Gastroesophageal sphincter (tissue), 4 donors: ENCODE measurements around the gene PGBD5. TPM values are rescaled to one million over a fixed set of nuclear protein-coding genes. Genes with fewer than 3 reads are reported as not detected.

Source experiments
- ATAC-seq: fragments of 150-250 bp; one replicate; pipeline ENCODE4 v1.9.1; 2016; ENCODE audit warnings: mild to moderate bottlenecking, moderate library complexity
- H3K27ac ChIP-seq, 4 donors: fragments of 200-600 bp; sonication (generic) in 3 of 4; 1 replicate in 3 of 4; 2 replicates in 1 of 4; pipeline ENCODE4 v1.5.1; 2016 to 2019
- H3K27me3 ChIP-seq: fragments of 200-600 bp; sonication (generic); one replicate; pipeline ENCODE4 v1.5.1; 2019
- H3K36me3 ChIP-seq, 2 donors: fragments of 200-600 bp; sonication (generic); one replicate each; pipeline ENCODE4 v1.5.1; 2019; ENCODE audit warnings: control low read depth in 1 of 2
- H3K4me1 ChIP-seq, 3 donors: fragments of 200-600 bp; sonication (generic); 1 replicate in 2 of 3; 2 replicates in 1 of 3; pipeline ENCODE4 v1.5.1; 2016 to 2019; ENCODE audit warnings: control low read depth in 2 of 3
- H3K4me3 ChIP-seq, 2 donors: fragments of 200-600 bp; sonication (generic); one replicate each; pipeline ENCODE4 v1.5.1; 2019; ENCODE audit warnings: mild to moderate bottlenecking in 1 of 2, moderate library complexity in 1 of 2
- H3K9me3 ChIP-seq, 3 donors: fragments of 200-600 bp; sonication (generic); one replicate each; pipeline ENCODE4 v1.5.1; 2017 to 2019; ENCODE audit warnings: control low read depth in 2 of 3
- CTCF ChIP-seq, 4 experiments: fragments of 200-600 bp in 2 of 4; fragments of 450-650 bp in 2 of 4; sonication (generic) in 1 of 4; IDR thresholded peaks; one replicate each; pipeline ENCODE4 v1.5.1; 2017 to 2019; ENCODE audit warnings: antibody characterized with exemption in 4 of 4, mild to moderate bottlenecking in 2 of 4, moderate library complexity in 2 of 4
- EP300 ChIP-seq: sonication (generic); formaldehyde crosslinking; IDR thresholded peaks from one replicate; pipeline ENCODE4 v1.6.1; 2017; ENCODE audit warnings: antibody characterized with exemption, mild to moderate bottlenecking
- POLR2A ChIP-seq, 2 donors: fragments of 450-650 bp; IDR thresholded peaks; one replicate each; pipeline ENCODE4 v1.6.1; 2017; ENCODE audit warnings: antibody characterized with exemption in 2 of 2, mild to moderate bottlenecking in 2 of 2, moderate library complexity in 1 of 2
- POLR2AphosphoS5 ChIP-seq: sonication (generic); formaldehyde crosslinking; IDR thresholded peaks from one replicate; pipeline ENCODE4 v1.6.1; 2017; ENCODE audit warnings: antibody characterized with exemption
- WGBS, 2 donors: methylation state at CpG; one replicate each; pipeline ENCODE4 v1.1.5; 2018; ENCODE audit warnings: low coverage in 1 of 2; 5-methylcytosine and 5-hydroxymethylcytosine counted together
- total RNA-seq, 4 donors: library from RNA; depleted of rRNA; stranded (reverse); fragments of >200 nt; gene quantifications; one replicate each; pipeline ENCODE4 v1.1.0, GENCODE V29; 2016

Gene PGBD5
- total RNA-seq, 4 donors from 2014 or later, result 0.15 to 1.1 (median 0.33) TPM

GRCh38 chr1:230368871-230369270, 57.3 kb downstream of the PGBD5 start:
- 35 to 54% methylated on average over 2 to 4 of the region's 4 CpGs for WGBS, 2 donors
- H3K4me1 ChIP-seq, result no peaks in the 10 kb centered on the region
- H3K36me3 ChIP-seq, result no peaks in the 10 kb centered on the region
- no peak overlapping the region for H3K4me3 ChIP-seq
- ATAC-seq, result no peak
- no peak overlapping the region for H3K27ac ChIP-seq
- no peaks in the 10 kb centered on the region for H3K9me3 ChIP-seq
- H3K27me3 ChIP-seq, result peaks cover 15% of the 10 kb centered on the region
- TF ChIP-seq CTCF (IDR thresholded peaks at IDR 0.05), result no peak
- no peak for TF ChIP-seq EP300
- no peak for TF ChIP-seq POLR2AphosphoS5
- no peak for TF ChIP-seq POLR2A (IDR thresholded peaks at IDR 0.05)

- H3K4me1 ChIP-seq, result no peaks in the 10 kb centered on the region
- no peaks in the 10 kb centered on the region for H3K9me3 ChIP-seq
- no peak for ATAC-seq
- no peak overlapping the region for H3K27ac ChIP-seq
- TF ChIP-seq POLR2A (IDR thresholded peaks at IDR 0.05) (no peak), EP300 (no peak), CTCF (IDR thresholded peaks at IDR 0.05) (no peak), POLR2AphosphoS5 (no peak)
- WGBS, 2 donors, result 0 to 82% methylated on average over 1 to 4 of the region's 5 CpGs
- peaks cover 18% of the 10 kb centered on the region for H3K27me3 ChIP-seq
- H3K4me3 ChIP-seq, result no peak overlapping the region
- H3K36me3 ChIP-seq, result no peaks in the 10 kb centered on the region
Observed at GRCh38 chr1:230368363-230368762, 57.8 kb downstream of the PGBD5 start.

GRCh38 chr1:230366504-230366915, 59.6 kb downstream of the PGBD5 start:
- H3K9me3 ChIP-seq, result no peaks in the 10 kb centered on the region
- peaks cover 26% of the 10 kb centered on the region for H3K27me3 ChIP-seq
- WGBS, 2 donors, result 60% methylated on average over 1 of the region's 7 CpGs; no CpG with 5 or more reads in 1 of the 2 donors
- no peak overlapping the region for H3K27ac ChIP-seq
- H3K4me1 ChIP-seq, result no peaks in the 10 kb centered on the region
- TF ChIP-seq EP300 (no peak), CTCF (IDR thresholded peaks at IDR 0.05) (no peak), POLR2AphosphoS5 (no peak), POLR2A (IDR thresholded peaks at IDR 0.05) (no peak)
- no peak overlapping the region for H3K4me3 ChIP-seq
- no peaks in the 10 kb centered on the region for H3K36me3 ChIP-seq
- no peak for ATAC-seq

- Histone ChIP-seq H3K27me3 (peaks cover 26% of the 10 kb centered on the region), H3K4me1 (no peaks in the 10 kb centered on the region), H3K4me3 (no peak overlapping the region), H3K36me3 (no peaks in the 10 kb centered on the region), H3K27ac (no peak overlapping the region), H3K9me3 (no peaks in the 10 kb centered on the region)
- ATAC-seq, result no peak
- 0 to 14% methylated on average over 1 of the region's 3 CpGs for WGBS, 2 donors
- TF ChIP-seq CTCF (IDR thresholded peaks at IDR 0.05) (no peak), EP300 (no peak), POLR2A (IDR thresholded peaks at IDR 0.05) (no peak), POLR2AphosphoS5 (no peak)
Observed at GRCh38 chr1:230365723-230366307, 60.3 kb downstream of the PGBD5 start.

GRCh38 chr1:230362949-230363348, 63.2 kb downstream of the PGBD5 start:
- no peaks in the 10 kb centered on the region for H3K4me1 ChIP-seq
- ATAC-seq, result no peak
- H3K9me3 ChIP-seq, result no peaks in the 10 kb centered on the region
- no peak overlapping the region for H3K27ac ChIP-seq
- no peaks in the 10 kb centered on the region for H3K36me3 ChIP-seq
- H3K27me3 ChIP-seq, result peaks cover 26% of the 10 kb centered on the region
- H3K4me3 ChIP-seq, result no peak overlapping the region
- WGBS, 2 donors, result no CpG with 5 or more reads among the region's 8 CpGs
- no peak for TF ChIP-seq POLR2AphosphoS5
- no peak for TF ChIP-seq CTCF (IDR thresholded peaks at IDR 0.05)
- TF ChIP-seq EP300, result no peak
- TF ChIP-seq POLR2A (IDR thresholded peaks at IDR 0.05), result no peak
